WTC11 (cell line): ENCODE data around the gene ARSB. TPM values are rescaled to one million over a fixed set of nuclear protein-coding genes. Genes with fewer than 3 reads are reported as not detected.
A peak's percentile ranks its signal among the peaks of the same experiment; 100 is the strongest.

Experiments
- ATAC-seq: fragments of 200-7000 bp; cut with Tn5 transposase; 2 replicates; pipeline ENCODE4 v1.10.0; 2021; ENCODE audit warnings: mild to moderate bottlenecking, moderate library complexity
- CTCF ChIA-PET: fragments of 300-600 bp; sonication (Branson Sonifier 250); formaldehyde crosslinking; loops from one replicate; lab custom pipeline; 2021; ENCODE audit warnings: antibody characterized with exemption; lab: Charles Lee
- POLR2A ChIA-PET: fragments of 350-600 bp; sonication (Branson Sonifier 250); formaldehyde crosslinking; loops from one replicate; lab custom pipeline; 2021; ENCODE audit warnings: antibody characterized with exemption; lab: Charles Lee
- DNase-seq: peaks from one replicate; pipeline ENCODE4 v3.0.0; 2021; ENCODE audit warnings: low spot score
- H3K27ac Mint-ChIP-seq: 2 replicates; pipeline ENCODE4 v1.8.0; 2021; ENCODE audit warnings: mixed read lengths
- H3K27me3 Mint-ChIP-seq: 2 replicates; pipeline ENCODE4 v1.8.0; 2021; ENCODE audit warnings: low read depth, mild to moderate bottlenecking, moderate library complexity, mixed read lengths
- H3K36me3 Mint-ChIP-seq: 2 replicates; pipeline ENCODE4 v1.8.0; 2021; ENCODE audit warnings: mixed read lengths
- H3K4me1 Mint-ChIP-seq: 2 replicates; pipeline ENCODE4 v1.8.0; 2022; ENCODE audit warnings: mixed read lengths
- H3K4me3 Mint-ChIP-seq: 2 replicates; pipeline ENCODE4 v1.8.0; 2021; ENCODE audit warnings: mild to moderate bottlenecking, moderate library complexity, mixed read lengths
- H3K9me3 Mint-ChIP-seq: 2 replicates; pipeline ENCODE4 v1.8.0; 2021; ENCODE audit warnings: mixed read lengths
- CBFB ChIP-seq: sonication (generic); formaldehyde crosslinking; IDR thresholded peaks from 2 replicates; pipeline ENCODE4 v1.8.1; 2022; ENCODE audit warnings: mild to moderate bottlenecking, low read depth, missing genetic modification reagents
- E2F1 ChIP-seq: sonication (generic); formaldehyde crosslinking; IDR thresholded peaks from 2 replicates; pipeline ENCODE4 v1.8.0; 2022; ENCODE audit warnings: mild to moderate bottlenecking, missing genetic modification reagents
- EMX1 ChIP-seq: fragments of 250-450 bp; sonication (Bioruptor Pico); IDR thresholded peaks from 2 replicates; pipeline ENCODE4 v1.8.0; 2021; ENCODE audit warnings: mild to moderate bottlenecking
- ESRRA ChIP-seq: sonication (generic); formaldehyde crosslinking; IDR thresholded peaks from 2 replicates; pipeline ENCODE4 v1.8.1; 2022; ENCODE audit warnings: mild to moderate bottlenecking, missing genetic modification reagents, borderline replicate concordance
- FOXK1 ChIP-seq: sonication (generic); formaldehyde crosslinking; IDR thresholded peaks from 2 replicates; pipeline ENCODE4 v1.8.0; 2022; ENCODE audit warnings: mild to moderate bottlenecking, moderate library complexity, missing genetic modification reagents
- KAT7 ChIP-seq: sonication (generic); formaldehyde crosslinking; IDR thresholded peaks from 2 replicates; pipeline ENCODE4 v1.8.1; 2023; ENCODE audit warnings: missing genetic modification reagents, mild to moderate bottlenecking, borderline replicate concordance
- MLX ChIP-seq: sonication (generic); formaldehyde crosslinking; IDR thresholded peaks from 2 replicates; pipeline ENCODE4 v1.8.1; 2023; ENCODE audit warnings: mild to moderate bottlenecking, missing genetic modification reagents, moderate library complexity
- NFATC4 ChIP-seq: fragments of 250-450 bp; sonication (Bioruptor Pico); IDR thresholded peaks from 2 replicates; pipeline ENCODE4 v1.9.0; 2021; ENCODE audit warnings: mild to moderate bottlenecking
- NFE2L1 ChIP-seq: sonication (generic); formaldehyde crosslinking; IDR thresholded peaks from 2 replicates; pipeline ENCODE4 v1.8.1; 2023; ENCODE audit warnings: missing genetic modification reagents
- NR2C2 ChIP-seq: sonication (generic); formaldehyde crosslinking; IDR thresholded peaks from 2 replicates; pipeline ENCODE4 v1.8.0; 2022; ENCODE audit warnings: mild to moderate bottlenecking, missing genetic modification reagents
- OVOL2 ChIP-seq: fragments of 250-450 bp; sonication (Bioruptor Pico); IDR thresholded peaks from 2 replicates; pipeline ENCODE4 v1.9.0; 2021; ENCODE audit warnings: mild to moderate bottlenecking, borderline replicate concordance
- PRDM15 ChIP-seq: sonication (generic); formaldehyde crosslinking; IDR thresholded peaks from 2 replicates; pipeline ENCODE4 v1.8.0; 2022; ENCODE audit warnings: missing genetic modification reagents
- PREB ChIP-seq: sonication (generic); formaldehyde crosslinking; IDR thresholded peaks from 2 replicates; pipeline ENCODE4 v1.8.1; 2022; ENCODE audit warnings: mild to moderate bottlenecking, missing genetic modification reagents, moderate library complexity, borderline replicate concordance
- TEAD4 ChIP-seq: sonication (generic); formaldehyde crosslinking; IDR thresholded peaks from 2 replicates; pipeline ENCODE4 v1.8.0; 2022; ENCODE audit warnings: mild to moderate bottlenecking, missing genetic modification reagents
- ZNF396 ChIP-seq: fragments of 250-450 bp; sonication (Bioruptor Pico); IDR thresholded peaks from 2 replicates; pipeline ENCODE4 v1.8.0; 2021; ENCODE audit warnings: mild to moderate bottlenecking, moderate library complexity, borderline replicate concordance
- total RNA-seq: library from RNA; stranded (reverse); gene quantifications from 3 replicates; pipeline ENCODE4 v1.2.3, GENCODE V29; 2021
- TF ChIP-seq, protein P1 (sequence below): fragments of 250-450 bp; sonication (Bioruptor Pico); IDR thresholded peaks from 2 replicates; pipeline ENCODE4 v1.9.0; 2021; ENCODE audit warnings: mild to moderate bottlenecking
- TF ChIP-seq, protein P2 (sequence below): sonication (generic); formaldehyde crosslinking; IDR thresholded peaks from 2 replicates; pipeline ENCODE4 v1.8.0; 2023; ENCODE audit warnings: missing genetic modification reagents
- TF ChIP-seq, protein P3 (sequence below): sonication (generic); formaldehyde crosslinking; IDR thresholded peaks from 2 replicates; pipeline ENCODE4 v1.8.0; 2022; ENCODE audit warnings: mild to moderate bottlenecking, missing genetic modification reagents

Gene ARSB
- total RNA-seq, 1 experiment from 2014 or later = 9.7 TPM

GRCh38 chr5:78984439-78985115 lies 533 bp downstream of the ARSB start (continued):
- TF ChIP-seq, protein P1, sequence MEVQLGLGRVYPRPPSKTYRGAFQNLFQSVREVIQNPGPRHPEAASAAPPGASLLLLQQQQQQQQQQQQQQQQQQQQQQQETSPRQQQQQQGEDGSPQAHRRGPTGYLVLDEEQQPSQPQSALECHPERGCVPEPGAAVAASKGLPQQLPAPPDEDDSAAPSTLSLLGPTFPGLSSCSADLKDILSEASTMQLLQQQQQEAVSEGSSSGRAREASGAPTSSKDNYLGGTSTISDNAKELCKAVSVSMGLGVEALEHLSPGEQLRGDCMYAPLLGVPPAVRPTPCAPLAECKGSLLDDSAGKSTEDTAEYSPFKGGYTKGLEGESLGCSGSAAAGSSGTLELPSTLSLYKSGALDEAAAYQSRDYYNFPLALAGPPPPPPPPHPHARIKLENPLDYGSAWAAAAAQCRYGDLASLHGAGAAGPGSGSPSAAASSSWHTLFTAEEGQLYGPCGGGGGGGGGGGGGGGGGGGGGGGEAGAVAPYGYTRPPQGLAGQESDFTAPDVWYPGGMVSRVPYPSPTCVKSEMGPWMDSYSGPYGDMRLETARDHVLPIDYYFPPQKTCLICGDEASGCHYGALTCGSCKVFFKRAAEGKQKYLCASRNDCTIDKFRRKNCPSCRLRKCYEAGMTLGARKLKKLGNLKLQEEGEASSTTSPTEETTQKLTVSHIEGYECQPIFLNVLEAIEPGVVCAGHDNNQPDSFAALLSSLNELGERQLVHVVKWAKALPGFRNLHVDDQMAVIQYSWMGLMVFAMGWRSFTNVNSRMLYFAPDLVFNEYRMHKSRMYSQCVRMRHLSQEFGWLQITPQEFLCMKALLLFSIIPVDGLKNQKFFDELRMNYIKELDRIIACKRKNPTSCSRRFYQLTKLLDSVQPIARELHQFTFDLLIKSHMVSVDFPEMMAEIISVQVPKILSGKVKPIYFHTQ = no peak
- TF ChIP-seq FOXK1 (CRISPR knock-in tag) = no peak
- TF ChIP-seq NFE2L1 (CRISPR knock-in tag) = 0 out of 2 replicates have a peak, but pooled peaks have one; percentile 17
- TF ChIP-seq ESRRA (CRISPR knock-in tag) = peak; percentile 40; the same call in 1 of the 2 replicates
- TF ChIP-seq KAT7 (CRISPR knock-in tag) = peak; percentile 82; the same call in 1 of the 2 replicates

DNA sequence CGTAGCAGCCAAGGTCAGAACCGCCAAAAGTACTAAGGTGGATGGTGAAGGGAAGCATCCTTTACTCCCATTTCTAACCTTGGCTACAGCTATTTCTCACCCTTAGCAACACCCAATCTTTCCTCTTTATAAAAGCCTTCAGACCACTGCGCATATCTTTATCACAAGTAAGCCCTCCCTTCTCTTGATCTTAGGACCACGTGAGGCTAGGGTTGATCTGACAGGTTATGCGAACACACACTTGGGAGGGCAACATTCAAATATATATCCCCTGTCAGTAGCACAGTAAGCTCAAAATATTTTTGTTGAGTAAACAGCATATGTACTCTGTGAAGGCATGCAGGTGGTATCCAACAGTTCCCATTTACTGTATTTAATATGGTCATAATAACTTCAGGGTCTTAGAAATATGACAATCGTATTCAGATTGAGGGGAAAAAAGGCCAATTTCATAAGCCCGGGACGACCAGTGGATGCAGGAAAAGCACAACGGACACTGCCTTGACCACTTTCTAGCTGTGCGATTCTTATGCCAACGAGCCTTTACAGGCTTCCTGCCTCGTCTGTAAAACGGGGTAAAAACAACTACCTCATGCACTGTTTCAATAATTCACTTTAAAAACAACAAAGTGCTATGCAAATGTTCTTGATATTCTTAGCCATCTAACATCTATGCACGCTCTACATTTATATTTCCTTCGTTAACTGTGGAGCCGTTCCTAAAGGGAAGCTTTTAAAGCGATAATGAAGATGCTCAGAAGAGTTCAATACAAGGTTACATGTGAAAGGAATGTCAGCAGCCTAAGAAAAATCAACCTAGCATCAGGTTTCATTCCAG lies 1.3 kb downstream of the ARSB start:
- H3K36me3 Mint-ChIP-seq = no peaks in the 10 kb centered on the region
- peak overlapping the region; percentile 92 for H3K27ac Mint-ChIP-seq
- H3K27me3 Mint-ChIP-seq = peaks cover 10% of the 10 kb centered on the region
- peaks cover 28% of the 10 kb centered on the region for H3K4me1 Mint-ChIP-seq
- CTCF ChIA-PET = interaction anchor here (0.9 to 3.7 kb wide), 11 partner anchors 10 to 442 kb away, joined by 3 to 19 read pairs (median 4); no protein-coding TSS in a partner anchor
- POLR2A ChIA-PET = interaction anchor here (1.4 to 1.5 kb wide), 2 partner anchors 9 to 12 kb away, joined by 4 to 6 read pairs; no protein-coding TSS in a partner anchor
- no peaks in the 10 kb centered on the region for H3K9me3 Mint-ChIP-seq
- peak overlapping the region; percentile 74 for H3K4me3 Mint-ChIP-seq
- ATAC-seq = peak; percentile 13
- no peak for DNase-seq
- no peak for TF ChIP-seq ESRRA (CRISPR knock-in tag)
- TF ChIP-seq, protein P2, sequence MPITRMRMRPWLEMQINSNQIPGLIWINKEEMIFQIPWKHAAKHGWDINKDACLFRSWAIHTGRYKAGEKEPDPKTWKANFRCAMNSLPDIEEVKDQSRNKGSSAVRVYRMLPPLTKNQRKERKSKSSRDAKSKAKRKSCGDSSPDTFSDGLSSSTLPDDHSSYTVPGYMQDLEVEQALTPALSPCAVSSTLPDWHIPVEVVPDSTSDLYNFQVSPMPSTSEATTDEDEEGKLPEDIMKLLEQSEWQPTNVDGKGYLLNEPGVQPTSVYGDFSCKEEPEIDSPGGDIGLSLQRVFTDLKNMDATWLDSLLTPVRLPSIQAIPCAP (CRISPR knock-in tag) = no peak
- no peak for TF ChIP-seq NR2C2 (CRISPR knock-in tag)
- TF ChIP-seq, protein P3, sequence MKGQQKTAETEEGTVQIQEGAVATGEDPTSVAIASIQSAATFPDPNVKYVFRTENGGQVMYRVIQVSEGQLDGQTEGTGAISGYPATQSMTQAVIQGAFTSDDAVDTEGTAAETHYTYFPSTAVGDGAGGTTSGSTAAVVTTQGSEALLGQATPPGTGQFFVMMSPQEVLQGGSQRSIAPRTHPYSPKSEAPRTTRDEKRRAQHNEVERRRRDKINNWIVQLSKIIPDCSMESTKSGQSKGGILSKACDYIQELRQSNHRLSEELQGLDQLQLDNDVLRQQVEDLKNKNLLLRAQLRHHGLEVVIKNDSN (CRISPR knock-in tag) = no peak
- no peak for TF ChIP-seq MLX (CRISPR knock-in tag)
- TF ChIP-seq EMX1 (CRISPR knock-in tag) = no peak
- TF ChIP-seq TEAD4 = no peak
- TF ChIP-seq OVOL2 = no peak
- no peak for TF ChIP-seq ZNF396 (CRISPR knock-in tag)
- no peak for TF ChIP-seq NFATC4 (CRISPR knock-in tag)
- no peak for TF ChIP-seq E2F1 (CRISPR knock-in tag)
- no peak for TF ChIP-seq PRDM15
- TF ChIP-seq, protein P1 = no peak
- no peak for TF ChIP-seq PREB (CRISPR knock-in tag)
- no peak for TF ChIP-seq CBFB (CRISPR knock-in tag)
